Ishikawa (cell line): ENCODE data around the gene UBE2O.
A peak's percentile ranks its signal among the peaks of the same experiment; 100 is the strongest.

Source experiments
- CEBPB ChIP-seq: IDR thresholded peaks from 2 replicates; pipeline ENCODE4 v1.6.1; 2012
- CREB1 ChIP-seq: IDR thresholded peaks from 2 replicates; pipeline ENCODE4 v1.6.1; 2012; ENCODE audit warnings: low read depth
- EGR1 ChIP-seq: IDR thresholded peaks from 2 replicates; pipeline ENCODE4 v1.6.1; 2012
- EP300 ChIP-seq: IDR thresholded peaks from 2 replicates; pipeline ENCODE4 v1.6.1; 2012; ENCODE audit warnings: borderline replicate concordance
- FOXM1 ChIP-seq: IDR thresholded peaks from 2 replicates; pipeline ENCODE4 v1.6.1; 2012; ENCODE audit warnings: low read depth, borderline replicate concordance
- MAX ChIP-seq: IDR thresholded peaks from 2 replicates; pipeline ENCODE4 v1.6.1; 2012
- NFIC ChIP-seq: IDR thresholded peaks from 2 replicates; pipeline ENCODE4 v1.6.1; 2012
- RAD21 ChIP-seq: IDR thresholded peaks from 2 replicates; pipeline ENCODE4 v1.6.1; 2012; ENCODE audit warnings: low read depth
- REST ChIP-seq: IDR thresholded peaks from 2 replicates; pipeline ENCODE4 v1.6.1; 2012; ENCODE audit warnings: low read depth, mild to moderate bottlenecking
- TAF1 ChIP-seq: IDR thresholded peaks from 2 replicates; pipeline ENCODE4 v1.6.1; 2012; ENCODE audit warnings: low read depth, mild to moderate bottlenecking
- TCF12 ChIP-seq: IDR thresholded peaks from 2 replicates; pipeline ENCODE4 v1.6.1; 2012; ENCODE audit warnings: low read depth
- TEAD4 ChIP-seq: IDR thresholded peaks from 2 replicates; pipeline ENCODE4 v1.6.1; 2012
- USF1 ChIP-seq: IDR thresholded peaks from 2 replicates; pipeline ENCODE4 v1.6.1; 2012
- YY1 ChIP-seq: IDR thresholded peaks from 2 replicates; pipeline ENCODE4 v1.6.1; 2012; ENCODE audit warnings: low read depth
- ZBTB7A ChIP-seq: IDR thresholded peaks from 2 replicates; pipeline ENCODE4 v1.6.1; 2012; ENCODE audit warnings: low read depth

UBE2O gene

GRCh38 chr17:76397687-76398522, 55.0 kb downstream of the UBE2O start:
- TF ChIP-seq TAF1 (no peak), RAD21 (peak; percentile 87)

- TF ChIP-seq TCF12 (no peak), CEBPB (no peak), TEAD4 (no peak), EGR1 (no peak), TAF1 (no peak), REST (no peak), FOXM1 (no peak), NFIC (no peak), MAX (no peak), USF1 (no peak), RAD21 (no peak), EP300 (no peak), YY1 (no peak), CREB1 (no peak), ZBTB7A (no peak)
Observed at GRCh38 chr17:76397184-76397583, 55.8 kb downstream of the UBE2O start.

GRCh38 chr17:76395980-76396379, 57.0 kb downstream of the UBE2O start:
- TF ChIP-seq USF1 (no peak), MAX (no peak), CEBPB (no peak), YY1 (no peak), CREB1 (no peak), TCF12 (no peak), NFIC (no peak), REST (no peak), EP300 (no peak), ZBTB7A (no peak)

GRCh38 chr17:76394166-76394565, 58.8 kb downstream of the UBE2O start:
- TF ChIP-seq RAD21 (no peak), NFIC (peak; percentile 9; the same call in 1 of the 2 replicates), TCF12 (0 out of 2 replicates have a peak, but pooled peaks have one; percentile 53), TAF1 (no peak), TEAD4 (peak; percentile 45; the same call in 1 of the 2 replicates), FOXM1 (no peak), CEBPB (no peak), MAX (peak; percentile 49; the same call in 1 of the 2 replicates), EP300 (no peak; the same call in 1 of the 2 replicates)

- peak; percentile 46; the same call in 1 of the 2 replicates for TF ChIP-seq TCF12
- TF ChIP-seq MAX: peak; percentile 55
- no peak; the same call in 1 of the 2 replicates for TF ChIP-seq RAD21
- TF ChIP-seq NFIC: peak; percentile 44; the same call in 1 of the 2 replicates
Observed at GRCh38 chr17:76391200-76391715, 61.7 kb downstream of the UBE2O start.

GRCh38 chr17:76390003-76390421, 62.9 kb downstream of the UBE2O start:
- no peak for TF ChIP-seq CEBPB
